CD8-positive, alpha-beta memory T cell (primary cell): Measurements from ENCODE around the gene MSMP. TPM values are rescaled to one million over a fixed set of nuclear protein-coding genes. Genes with fewer than 3 reads are reported as not detected.

Experiments used
- CTCF ChIA-PET: fragments of 350-600 bp; sonication (Branson Sonifier 250); formaldehyde crosslinking; loops from one replicate; lab custom pipeline; 2021; ENCODE audit warnings: antibody characterized with exemption; lab: Charles Lee
- POLR2A ChIA-PET: fragments of 350-600 bp; sonication (Branson Sonifier 250); formaldehyde crosslinking; loops from one replicate; lab custom pipeline; 2021; ENCODE audit warnings: antibody characterized with exemption; lab: Charles Lee
- DNase-seq, 5 donors: peaks; one replicate each; pipeline versions ENCODE4 v3.0.0 to v3.0.0-alpha.2; 2020 to 2022; ENCODE audit warnings: mixed read lengths in 1 of 5
- H3K27ac ChIP-seq: one replicate; pipeline ENCODE4 v1.7.0; 2013; ENCODE audit warnings: low read depth, mild to moderate bottlenecking, low read length, moderate library complexity
- H3K27me3 ChIP-seq: 2 replicates; pipeline ENCODE4 v1.7.0; 2013; ENCODE audit warnings: low read length, mild to moderate bottlenecking; ENCODE audit not compliant: insufficient read depth, poor library complexity, severe bottlenecking
- H3K36me3 ChIP-seq: 2 replicates; pipeline ENCODE4 v1.7.0; 2013; ENCODE audit warnings: mild to moderate bottlenecking, low read length, moderate library complexity; ENCODE audit not compliant: insufficient read depth
- H3K4me1 ChIP-seq: 2 replicates; pipeline ENCODE4 v1.7.0; 2013; ENCODE audit warnings: mild to moderate bottlenecking, low read length, moderate library complexity; ENCODE audit not compliant: insufficient read depth
- H3K4me3 ChIP-seq: 2 replicates; pipeline ENCODE4 v1.7.0; 2013; ENCODE audit warnings: mild to moderate bottlenecking, low read length
- H3K9me3 ChIP-seq: 2 replicates; pipeline ENCODE4 v1.7.0; 2013; ENCODE audit warnings: mild to moderate bottlenecking, low read length
- H3K27ac Mint-ChIP-seq, 8 donors: one replicate each; pipeline ENCODE4 v1.8.0; 2020 to 2021; ENCODE audit warnings: mixed read lengths in 8 of 8, mild to moderate bottlenecking in 6 of 8, inconsistent platforms in 3 of 8, moderate library complexity in 3 of 8
- H3K27me3 Mint-ChIP-seq, 2 donors: one replicate each; pipeline ENCODE4 v1.8.0; 2020 to 2021; ENCODE audit warnings: mixed read lengths in 2 of 2, mild to moderate bottlenecking in 1 of 2, moderate library complexity in 1 of 2
- H3K36me3 Mint-ChIP-seq, 3 donors: one replicate each; pipeline ENCODE4 v1.8.0; 2020 to 2021; ENCODE audit warnings: mixed read lengths in 3 of 3, inconsistent platforms in 1 of 3, mild to moderate bottlenecking in 1 of 3
- H3K4me1 Mint-ChIP-seq, 3 donors: one replicate each; pipeline ENCODE4 v1.8.0; 2020 to 2021; ENCODE audit warnings: mixed read lengths in 3 of 3, inconsistent platforms in 1 of 3, mild to moderate bottlenecking in 1 of 3
- H3K4me3 Mint-ChIP-seq, 7 donors: one replicate each; pipeline ENCODE4 v1.8.0; 2020 to 2021; ENCODE audit warnings: mixed read lengths in 7 of 7, mild to moderate bottlenecking in 6 of 7, moderate library complexity in 4 of 7, inconsistent platforms in 2 of 7
- H3K9me3 Mint-ChIP-seq, 5 donors: one replicate each; pipeline ENCODE4 v1.8.0; 2020 to 2022; ENCODE audit warnings: mixed read lengths in 5 of 5, mild to moderate bottlenecking in 3 of 5, moderate library complexity in 2 of 5, inconsistent platforms in 1 of 5
- polyA plus RNA-seq: library from polyadenylated mRNA; unstranded; fragments of 300-500 nt; fragmentation: Illumina TruSeq; gene quantifications from one replicate; pipeline ENCODE4 v1.2.3, GENCODE V29; 2021
- total RNA-seq, 2 experiments: library from RNA; stranded (reverse); gene quantifications; one replicate each; pipeline ENCODE4 v1.2.3, GENCODE V29; 2021

MSMP gene
- total and polyA plus RNA-seq, 3 experiments from 2014 or later = 0.51 to 0.63 TPM; not detected in 1

DNA sequence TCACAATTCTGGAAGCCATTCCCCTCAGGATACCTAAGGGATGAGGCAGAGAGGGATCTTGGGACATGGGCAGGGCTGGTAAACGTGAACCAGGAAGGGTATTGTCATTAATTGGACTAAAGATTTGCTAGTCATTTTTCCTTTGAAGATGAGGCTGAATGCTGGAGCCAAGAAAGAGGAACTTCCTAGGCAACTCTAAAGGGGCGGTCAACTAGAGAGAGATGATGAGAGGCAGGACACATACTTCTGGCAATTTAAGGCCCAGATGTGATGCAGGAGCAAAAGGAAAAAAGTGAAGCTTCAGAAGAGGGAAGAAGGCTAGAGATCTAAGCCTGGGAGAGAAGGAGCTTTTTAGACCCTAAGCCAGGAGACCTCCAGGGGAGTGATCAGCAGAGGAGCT lies 10.6 kb downstream of the MSMP start:
- H3K36me3 ChIP-seq = peaks cover 33% of the 10 kb centered on the region
- H3K4me1 ChIP-seq = peaks cover 35% of the 10 kb centered on the region
- DNase-seq = no peak
- H3K4me1 Mint-ChIP-seq = peaks cover 44 to 55% (median 52%) of the 10 kb centered on the region in 3 donors
- no peaks in the 10 kb centered on the region for H3K9me3 Mint-ChIP-seq
- POLR2A ChIA-PET = no interaction called here
- no peak overlapping the region for H3K4me3 Mint-ChIP-seq
- no peaks in the 10 kb centered on the region for H3K9me3 ChIP-seq
- no peak overlapping the region for H3K27ac ChIP-seq
- H3K36me3 Mint-ChIP-seq = peaks cover 5 to 69% (median 21%) of the 10 kb centered on the region in 3 donors
- H3K27me3 ChIP-seq = no peaks in the 10 kb centered on the region
- no peaks in the 10 kb centered on the region for H3K27me3 Mint-ChIP-seq
- peak overlapping the region in 3 of 8 donors; percentile 17 to 72 (median 22) for H3K27ac Mint-ChIP-seq
- H3K4me3 ChIP-seq = no peak overlapping the region
- CTCF ChIA-PET = interaction anchor here (0.6 to 1.9 kb wide), 5 partner anchors 10 to 47 kb away, joined by 3 to 5 read pairs (median 3); partner anchors contain the start of gene TLN1

GRCh38 chr9:35741740-35742139 lies 12.3 kb downstream of the MSMP start:
- Histone ChIP-seq H3K9me3 (no peaks in the 10 kb centered on the region), H3K36me3 (peaks cover 48% of the 10 kb centered on the region), H3K27ac (no peak overlapping the region), H3K4me1 (peaks cover 18% of the 10 kb centered on the region), H3K4me3 (no peak overlapping the region), H3K27me3 (no peaks in the 10 kb centered on the region)
- Mint-ChIP-seq H3K27me3 (no peaks in the 10 kb centered on the region), H3K4me3 (peak overlapping the region in 2 of 7 donors; percentile 4 to 24), H3K36me3 (peaks cover 5 to 85% (median 27%) of the 10 kb centered on the region in 3 donors), H3K9me3 (no peaks in the 10 kb centered on the region), H3K4me1 (peaks cover 29 to 38% (median 35%) of the 10 kb centered on the region in 3 donors), H3K27ac (peak overlapping the region; percentile 3 to 66 (median 54))
- POLR2A ChIA-PET = no interaction called here
- CTCF ChIA-PET = interaction anchor here (3.0 kb wide), 1 partner anchor 15 kb away, joined by 9 read pairs; no protein-coding TSS in a partner anchor
- no peak for DNase-seq

DNA sequence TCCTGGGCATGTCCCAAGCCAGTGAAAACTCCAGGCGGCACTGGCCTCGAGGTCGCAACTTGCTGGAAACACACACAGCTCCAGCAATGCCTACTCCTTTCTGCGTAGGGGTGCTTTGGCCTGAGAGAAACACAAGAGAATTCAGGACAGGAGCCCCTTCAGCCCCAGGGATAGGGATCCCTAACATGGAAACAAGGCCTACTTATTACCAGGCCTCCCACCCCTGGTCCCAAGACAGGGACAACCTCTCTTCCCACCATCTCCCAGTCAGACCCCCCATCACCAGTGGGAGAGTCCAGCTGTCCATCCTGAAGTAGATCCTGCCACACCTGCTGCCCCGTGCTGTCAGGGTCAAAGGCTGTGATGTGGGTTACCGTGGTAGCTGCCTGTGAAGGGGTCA lies 13.8 kb downstream of the MSMP start:
- H3K27me3 Mint-ChIP-seq = no peaks in the 10 kb centered on the region
- Histone ChIP-seq H3K27ac (no peak overlapping the region), H3K27me3 (no peaks in the 10 kb centered on the region), H3K9me3 (no peaks in the 10 kb centered on the region), H3K4me3 (no peak overlapping the region), H3K36me3 (peaks cover 56% of the 10 kb centered on the region), H3K4me1 (peaks cover 10% of the 10 kb centered on the region)
- H3K4me1 Mint-ChIP-seq = peaks cover 22 to 30% (median 28%) of the 10 kb centered on the region in 3 donors
- no peak for DNase-seq
- POLR2A ChIA-PET = no interaction called here
- no peak overlapping the region for H3K27ac Mint-ChIP-seq
- no peak overlapping the region for H3K4me3 Mint-ChIP-seq
- H3K36me3 Mint-ChIP-seq = peaks cover 9 to 95% (median 32%) of the 10 kb centered on the region in 3 donors
- CTCF ChIA-PET = interaction anchor here (1.1 to 3.0 kb wide), 3 partner anchors 12 to 17 kb away, joined by 3 to 9 read pairs (median 4); no protein-coding TSS in a partner anchor
- H3K9me3 Mint-ChIP-seq = no peaks in the 10 kb centered on the region

GRCh38 chr9:35738924-35739323 lies 15.2 kb downstream of the MSMP start:
- Histone ChIP-seq H3K9me3 (no peaks in the 10 kb centered on the region), H3K4me3 (no peak overlapping the region), H3K36me3 (peaks cover 49% of the 10 kb centered on the region), H3K27ac (no peak overlapping the region), H3K27me3 (no peaks in the 10 kb centered on the region), H3K4me1 (peaks cover 12% of the 10 kb centered on the region)
- ChIA-PET CTCF (interaction anchor here (5.5 kb wide), 1 partner anchor 9 kb away, joined by 68 read pairs; the partner anchor contains the start of genes GBA2 and RGP1), POLR2A (interaction anchor here (2.6 kb wide), 1 partner anchor 10 kb away, joined by 11 read pairs; the partner anchor contains the start of genes GBA2 and RGP1)
- no peaks in the 10 kb centered on the region for H3K27me3 Mint-ChIP-seq
- H3K27ac Mint-ChIP-seq = peak overlapping the region in 4 of 8 donors; percentile 9 to 90 (median 48)
- H3K4me1 Mint-ChIP-seq = peaks cover 25 to 30% (median 28%) of the 10 kb centered on the region in 3 donors
- H3K36me3 Mint-ChIP-seq = peaks cover 9 to 94% (median 35%) of the 10 kb centered on the region in 3 donors
- H3K4me3 Mint-ChIP-seq = no peak overlapping the region
- no peak for DNase-seq
- no peaks in the 10 kb centered on the region for H3K9me3 Mint-ChIP-seq

- Mint-ChIP-seq H3K27ac (peak overlapping the region in 1 of 8 donors; percentile 78), H3K27me3 (no peaks in the 10 kb centered on the region), H3K9me3 (no peaks in the 10 kb centered on the region), H3K4me1 (peaks cover 25 to 36% (median 32%) of the 10 kb centered on the region in 3 donors), H3K4me3 (peak overlapping the region in 1 of 7 donors; percentile 9), H3K36me3 (peaks cover 4 to 87% (median 31%) of the 10 kb centered on the region in 3 donors)
- no peaks in the 10 kb centered on the region for H3K9me3 ChIP-seq
- POLR2A ChIA-PET = interaction anchor here (2.6 kb wide), 1 partner anchor 11 kb away, joined by 11 read pairs; the partner anchor contains the start of genes GBA2 and RGP1
- H3K27me3 ChIP-seq = no peaks in the 10 kb centered on the region
- peaks cover 20% of the 10 kb centered on the region for H3K4me1 ChIP-seq
- H3K27ac ChIP-seq = no peak overlapping the region
- DNase-seq = no peak
- H3K36me3 ChIP-seq = peaks cover 42% of the 10 kb centered on the region
- CTCF ChIA-PET = interaction anchor here (1.0 to 5.5 kb wide), 4 partner anchors 9 to 143 kb away, joined by 3 to 68 read pairs (median 11); partner anchors contain the start of genes GBA2 and RGP1
- no peak overlapping the region for H3K4me3 ChIP-seq
These were observed 15.9 kb downstream of the MSMP start for GRCh38 chr9:35738186-35738585.

- Mint-ChIP-seq H3K36me3 (peaks cover 4 to 81% (median 25%) of the 10 kb centered on the region in 3 donors), H3K4me1 (peaks cover 27 to 39% (median 30%) of the 10 kb centered on the region in 3 donors), H3K27ac (peak overlapping the region in 2 of 8 donors; percentile 29 to 44), H3K9me3 (no peaks in the 10 kb centered on the region), H3K4me3 (no peak overlapping the region), H3K27me3 (no peaks in the 10 kb centered on the region)
- Histone ChIP-seq H3K36me3 (peaks cover 39% of the 10 kb centered on the region), H3K9me3 (no peaks in the 10 kb centered on the region), H3K27ac (no peak overlapping the region), H3K4me1 (peaks cover 23% of the 10 kb centered on the region), H3K4me3 (no peak overlapping the region), H3K27me3 (no peaks in the 10 kb centered on the region)
- ChIA-PET CTCF (interaction anchor here (0.8 to 5.5 kb wide), 7 partner anchors 10 to 144 kb away, joined by 3 to 68 read pairs (median 5); partner anchors contain the start of genes CCDC107, GBA2, RGP1 and RMRP), POLR2A (interaction anchor here (2.6 kb wide), 1 partner anchor 12 kb away, joined by 11 read pairs; the partner anchor contains the start of genes GBA2 and RGP1)
- DNase-seq = no peak
These were observed 16.9 kb downstream of the MSMP start for GRCh38 chr9:35737143-35737542.

DNA sequence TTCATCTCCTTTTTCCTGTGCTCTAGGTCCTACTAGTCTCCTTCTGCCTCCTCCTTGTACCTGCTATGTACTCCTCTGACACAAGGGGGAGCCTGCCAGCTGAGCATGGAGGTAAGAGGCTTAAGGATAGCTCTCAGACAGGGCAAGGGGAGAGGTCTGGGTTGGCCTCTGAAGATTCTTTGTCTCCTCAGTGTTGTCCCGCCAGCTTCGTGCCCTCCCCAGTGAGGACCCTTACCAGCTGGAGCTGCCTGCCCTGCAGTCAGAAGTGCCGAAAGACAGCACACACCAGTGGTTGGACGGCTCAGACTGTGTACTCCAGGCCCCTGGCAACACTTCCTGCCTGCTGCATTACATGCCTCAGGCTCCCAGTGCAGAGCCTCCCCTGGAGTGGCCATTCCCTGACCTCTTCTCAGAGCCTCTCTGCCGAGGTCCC lies 17.9 kb downstream of the MSMP start:
- no peak overlapping the region for H3K27ac ChIP-seq
- H3K27ac Mint-ChIP-seq = peak overlapping the region in 6 of 8 donors; percentile 25 to 86 (median 42)
- DNase-seq = peak; percentile 37 to 78 (median 58)

More for the DNA sequence above, 17.9 kb downstream of the MSMP start:
- Histone ChIP-seq H3K4me3 (no peak overlapping the region), H3K36me3 (peaks cover 39% of the 10 kb centered on the region), H3K4me1 (peaks cover 24% of the 10 kb centered on the region), H3K27me3 (no peaks in the 10 kb centered on the region), H3K9me3 (no peaks in the 10 kb centered on the region)
- Mint-ChIP-seq H3K4me3 (peak overlapping the region in 1 of 7 donors; percentile 83), H3K36me3 (peaks cover 4 to 74% (median 23%) of the 10 kb centered on the region in 3 donors), H3K9me3 (no peaks in the 10 kb centered on the region), H3K4me1 (peaks cover 20 to 30% (median 22%) of the 10 kb centered on the region in 3 donors), H3K27me3 (no peaks in the 10 kb centered on the region)
- ChIA-PET CTCF (interaction anchor here (0.6 to 5.5 kb wide), 17 partner anchors 8 to 145 kb away, joined by 3 to 68 read pairs (median 5); partner anchors contain the start of genes CCDC107, GBA2, RGP1 and RMRP), POLR2A (interaction anchor here (0.6 to 1.1 kb wide), 2 partner anchors 12 to 35 kb away, joined by 4 to 5 read pairs; no protein-coding TSS in a partner anchor)
